Activated T-cell treated with anti-CD3 and anti-CD28 coated beads for 48 hours (primary cell): Measurements from ENCODE around the gene DHX9.

ENCODE experiments used
- DNase-seq: peaks from one replicate; pipeline ENCODE4 v3.0.0-alpha.2; 2020; ENCODE audit warnings: low read depth

Gene DHX9

GRCh38 chr1:182841368-182841988 is 2.3 kb downstream of the DHX9 start:
- no peak for DNase-seq

GRCh38 chr1:182842265-182842664 is 3.1 kb downstream of the DHX9 start:
- DNase-seq = no peak

GRCh38 chr1:182845379-182845778 is 6.2 kb downstream of the DHX9 start:
- no peak for DNase-seq

- no peak for DNase-seq
These were observed 6.7 kb downstream of the DHX9 start for GRCh38 chr1:182845894-182846293.

- DNase-seq = no peak
These were observed 8.0 kb downstream of the DHX9 start for GRCh38 chr1:182847105-182847504.

- DNase-seq = no peak
These were observed 9.6 kb downstream of the DHX9 start for GRCh38 chr1:182848736-182849135.

GRCh38 chr1:182850319-182850718 is 11.2 kb downstream of the DHX9 start:
- DNase-seq = no peak

- no peak for DNase-seq
These were observed 12.7 kb downstream of the DHX9 start for GRCh38 chr1:182851825-182852224.

GRCh38 chr1:182855911-182856310 is 16.8 kb downstream of the DHX9 start:
- no peak for DNase-seq

- no peak for DNase-seq
These were observed 18.1 kb downstream of the DHX9 start for GRCh38 chr1:182857212-182857611.

- DNase-seq = no peak
These were observed 21.5 kb downstream of the DHX9 start for GRCh38 chr1:182860658-182861057.

GRCh38 chr1:182861994-182862393 is 22.8 kb downstream of the DHX9 start:
- no peak for DNase-seq

- no peak for DNase-seq
These were observed 23.7 kb downstream of the DHX9 start for GRCh38 chr1:182862827-182863226.

- DNase-seq = no peak
These were observed 24.8 kb downstream of the DHX9 start for GRCh38 chr1:182863940-182864339.

GRCh38 chr1:182867861-182868260 is 28.7 kb downstream of the DHX9 start:
- no peak for DNase-seq

- no peak for DNase-seq
These were observed 30.1 kb downstream of the DHX9 start for GRCh38 chr1:182869241-182869666.

GRCh38 chr1:182872881-182873280 is 33.7 kb downstream of the DHX9 start:
- DNase-seq = no peak

GRCh38 chr1:182875889-182876288 is 36.7 kb downstream of the DHX9 start:
- DNase-seq = no peak

GRCh38 chr1:182877331-182877730 is 38.2 kb downstream of the DHX9 start:
- no peak for DNase-seq

GRCh38 chr1:182877842-182878241 is 38.7 kb downstream of the DHX9 start:
- DNase-seq = no peak

- no peak for DNase-seq
These were observed 45.7 kb downstream of the DHX9 start for GRCh38 chr1:182884872-182885271.

- DNase-seq = no peak
These were observed 46.4 kb downstream of the DHX9 start for GRCh38 chr1:182885591-182885990.

GRCh38 chr1:182886985-182887384 is 47.8 kb downstream of the DHX9 start:
- no peak for DNase-seq

- no peak for DNase-seq
These were observed 49.8 kb downstream of the DHX9 start for GRCh38 chr1:182888736-182889531.
